Thyroid gland (tissue), 4 donors: ENCODE measurements around the gene TMEM161A.

Source experiments
- CTCF ChIP-seq, 6 experiments: fragments of 200-600 bp in 3 of 6; fragments of 450-650 bp in 3 of 6; sonication (generic) in 3 of 6; IDR thresholded peaks; one replicate each; pipeline ENCODE4 v1.5.1; 2016 to 2019; ENCODE audit warnings: antibody characterized with exemption in 6 of 6, mild to moderate bottlenecking in 2 of 6, inconsistent platforms in 1 of 6, moderate library complexity in 1 of 6
- POLR2A ChIP-seq, 2 donors: fragments of 450-650 bp; IDR thresholded peaks; one replicate each; pipeline ENCODE4 v1.6.1; 2017; ENCODE audit warnings: antibody characterized with exemption in 2 of 2, mild to moderate bottlenecking in 2 of 2, moderate library complexity in 1 of 2

DNA sequence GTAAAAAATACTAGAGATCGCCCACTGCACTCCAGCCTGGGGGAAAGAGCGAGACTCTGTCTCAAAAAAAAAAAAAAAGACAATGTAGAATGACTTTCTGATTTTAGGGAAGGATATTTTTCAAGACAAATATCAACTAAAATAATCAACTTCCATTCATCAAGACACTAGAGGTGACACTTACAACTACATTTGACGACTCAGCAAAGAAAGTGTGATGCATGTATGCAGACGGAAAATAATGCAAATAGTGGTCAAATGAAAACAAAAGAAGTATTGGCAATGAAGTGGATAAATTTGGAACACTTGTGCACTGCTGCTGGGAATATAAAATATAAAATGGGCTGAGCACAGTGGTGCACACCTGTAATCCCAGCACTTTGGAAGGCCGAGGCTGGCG, 12.2 kb downstream of the TMEM161A start:
- TF ChIP-seq CTCF (IDR thresholded peaks at IDR 0.05) (no peak), POLR2A (IDR thresholded peaks at IDR 0.05) (no peak)
